Progenitor cell of endocrine pancreas (in vitro differentiated cells): Measurements from ENCODE around the gene COL5A2. TPM values are rescaled to one million over a fixed set of nuclear protein-coding genes. Genes with fewer than 3 reads are reported as not detected.

Experiments
- DNase-seq: peaks from one replicate; pipeline ENCODE4 v3.0.0; 2021; ENCODE audit warnings: low spot score; ENCODE audit not compliant: unreplicated experiment
- H3K27ac Mint-ChIP-seq: 2 replicates; pipeline ENCODE4 v1.8.0; 2021; ENCODE audit warnings: mild to moderate bottlenecking, moderate library complexity, mixed read lengths
- H3K27me3 Mint-ChIP-seq: 2 replicates; pipeline ENCODE4 v1.8.0; 2021; ENCODE audit warnings: mixed read lengths
- H3K36me3 Mint-ChIP-seq: 2 replicates; pipeline ENCODE4 v1.8.0; 2022; ENCODE audit warnings: mixed read lengths; ENCODE audit not compliant: insufficient read depth
- H3K4me1 Mint-ChIP-seq: 2 replicates; pipeline ENCODE4 v1.8.0; 2021; ENCODE audit warnings: low read depth, mixed read lengths
- H3K4me3 Mint-ChIP-seq: 2 replicates; pipeline ENCODE4 v1.8.0; 2021; ENCODE audit warnings: low read depth, mild to moderate bottlenecking, moderate library complexity, mixed read lengths
- H3K9me3 Mint-ChIP-seq: 2 replicates; pipeline ENCODE4 v1.8.0; 2021; ENCODE audit warnings: low read depth, mixed read lengths
- CTCF ChIP-seq: fragments of 200-600 bp; sonication (generic); IDR thresholded peaks from one replicate; pipeline ENCODE4 v1.5.0; 2021; ENCODE audit warnings: antibody characterized with exemption, mild to moderate bottlenecking; ENCODE audit not compliant: unreplicated experiment
- total RNA-seq: library from RNA; stranded (reverse); gene quantifications from 2 replicates; pipeline ENCODE4 v1.2.1, GENCODE V29; 2021

Gene COL5A2
- total RNA-seq, 1 donor from 2014 or later: 4.5 TPM

- Mint-ChIP-seq H3K27ac (no peak overlapping the region), H3K27me3 (no peaks in the 10 kb centered on the region), H3K4me1 (peaks cover 5% of the 10 kb centered on the region), H3K4me3 (no peak overlapping the region), H3K9me3 (no peaks in the 10 kb centered on the region), H3K36me3 (no peaks in the 10 kb centered on the region)
- no peak for TF ChIP-seq CTCF
- no peak for DNase-seq
Observed at GRCh38 chr2:189163889-189164288, 15.7 kb downstream of the COL5A2 start.

DNA sequence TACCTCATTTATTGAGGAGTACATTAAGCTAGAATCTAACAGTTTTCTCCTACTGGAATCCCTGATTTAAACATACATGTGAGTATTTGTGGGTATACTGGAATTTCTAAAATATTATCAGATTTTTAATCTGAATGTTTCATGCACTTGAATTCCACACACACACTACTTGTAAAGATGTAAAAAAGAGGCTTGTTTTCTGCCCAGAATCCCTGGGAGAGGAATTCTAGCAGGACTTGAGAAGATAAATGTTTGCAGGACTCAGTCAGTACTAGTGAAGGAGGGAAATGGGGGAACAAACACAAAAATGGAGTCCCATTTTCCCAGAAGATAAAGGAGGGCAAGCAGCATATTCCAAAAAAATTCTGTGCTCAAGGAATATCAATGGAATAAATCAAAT is 17.0 kb downstream of the COL5A2 start:
- Mint-ChIP-seq H3K4me3 (no peak overlapping the region), H3K27ac (no peak overlapping the region), H3K9me3 (no peaks in the 10 kb centered on the region), H3K27me3 (no peaks in the 10 kb centered on the region), H3K4me1 (peaks cover 9% of the 10 kb centered on the region), H3K36me3 (no peaks in the 10 kb centered on the region)
- TF ChIP-seq CTCF: no peak
- no peak for DNase-seq

DNA sequence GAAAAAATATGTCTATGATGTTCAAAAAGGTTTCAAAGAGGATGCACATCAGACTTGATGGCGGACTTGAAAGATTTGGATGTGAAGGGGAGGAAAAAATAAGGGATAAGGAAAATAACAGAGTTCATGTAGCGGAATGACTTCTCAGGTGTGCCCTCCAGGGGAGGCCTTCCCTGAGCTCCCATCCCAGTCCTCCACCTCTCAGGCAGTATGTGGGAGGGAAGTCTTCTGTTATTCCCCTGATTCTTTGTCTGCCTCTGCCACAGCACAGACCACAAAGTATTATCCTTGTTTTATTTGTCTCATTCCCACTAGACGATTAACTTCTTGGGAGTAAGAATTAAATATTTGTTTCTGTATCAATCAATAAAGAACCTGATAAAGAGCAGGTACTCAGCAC is 17.7 kb downstream of the COL5A2 start:
- DNase-seq: no peak
- H3K4me1 Mint-ChIP-seq: peaks cover 9% of the 10 kb centered on the region
- no peaks in the 10 kb centered on the region for H3K27me3 Mint-ChIP-seq
- H3K36me3 Mint-ChIP-seq: no peaks in the 10 kb centered on the region
- H3K9me3 Mint-ChIP-seq: no peaks in the 10 kb centered on the region
- H3K27ac Mint-ChIP-seq: no peak overlapping the region
- no peak overlapping the region for H3K4me3 Mint-ChIP-seq
- TF ChIP-seq CTCF: no peak

GRCh38 chr2:189159717-189160116 is 19.8 kb downstream of the COL5A2 start:
- Mint-ChIP-seq H3K27ac (no peak overlapping the region), H3K9me3 (no peaks in the 10 kb centered on the region)

GRCh38 chr2:189159273-189159672 is 20.3 kb downstream of the COL5A2 start:
- no peak overlapping the region for H3K4me3 Mint-ChIP-seq
- no peaks in the 10 kb centered on the region for H3K9me3 Mint-ChIP-seq
- no peaks in the 10 kb centered on the region for H3K27me3 Mint-ChIP-seq
- no peak overlapping the region for H3K27ac Mint-ChIP-seq
- no peak for TF ChIP-seq CTCF
- no peak for DNase-seq
- H3K4me1 Mint-ChIP-seq: peaks cover 9% of the 10 kb centered on the region
- H3K36me3 Mint-ChIP-seq: no peaks in the 10 kb centered on the region

More at GRCh38 chr2:189159717-189160116, 19.8 kb downstream of the COL5A2 start:
- H3K36me3 Mint-ChIP-seq: no peaks in the 10 kb centered on the region
- DNase-seq: no peak
- H3K27me3 Mint-ChIP-seq: no peaks in the 10 kb centered on the region
- TF ChIP-seq CTCF: no peak
- H3K4me1 Mint-ChIP-seq: peaks cover 9% of the 10 kb centered on the region
- no peak overlapping the region for H3K4me3 Mint-ChIP-seq
